ENCODE measurements around the gene SELENOF. TPM values are rescaled to one million over a fixed set of nuclear protein-coding genes. Genes with fewer than 3 reads are reported as not detected.
A peak's percentile ranks its signal among the peaks of the same experiment; 100 is the strongest.

The SELENOF gene
- total RNA-seq, 1 donor from 2014 or later, result 114 TPM

DNA sequence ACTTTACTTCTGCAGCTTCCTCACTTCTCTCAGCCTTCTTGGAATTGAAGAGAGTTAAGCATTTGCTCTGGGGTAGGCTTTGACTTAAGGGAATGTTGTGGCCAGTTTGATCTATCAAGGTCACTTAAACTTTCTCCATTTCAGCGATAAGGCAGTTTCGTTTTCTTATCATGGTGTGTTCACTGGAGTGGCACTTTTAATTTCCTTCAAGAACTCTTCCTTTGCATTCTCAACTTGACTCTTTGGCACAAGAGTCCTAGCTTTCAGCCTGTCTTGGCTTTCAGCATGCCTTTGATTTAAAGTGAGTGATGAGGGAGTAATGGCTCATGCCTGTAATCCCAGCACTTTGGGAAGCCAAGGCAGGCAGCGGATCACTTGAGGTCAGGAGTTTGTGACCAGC, 39.2 kb upstream of the SELENOF start:
- no peaks in the 10 kb centered on the region for H3K27me3 Mint-ChIP-seq
- H3K9me3 Mint-ChIP-seq (ENCODE audit: low read depth), result peaks cover 1% of the 10 kb centered on the region
- no peak overlapping the region for H3K27ac Mint-ChIP-seq
- TF ChIP-seq, protein P1, sequence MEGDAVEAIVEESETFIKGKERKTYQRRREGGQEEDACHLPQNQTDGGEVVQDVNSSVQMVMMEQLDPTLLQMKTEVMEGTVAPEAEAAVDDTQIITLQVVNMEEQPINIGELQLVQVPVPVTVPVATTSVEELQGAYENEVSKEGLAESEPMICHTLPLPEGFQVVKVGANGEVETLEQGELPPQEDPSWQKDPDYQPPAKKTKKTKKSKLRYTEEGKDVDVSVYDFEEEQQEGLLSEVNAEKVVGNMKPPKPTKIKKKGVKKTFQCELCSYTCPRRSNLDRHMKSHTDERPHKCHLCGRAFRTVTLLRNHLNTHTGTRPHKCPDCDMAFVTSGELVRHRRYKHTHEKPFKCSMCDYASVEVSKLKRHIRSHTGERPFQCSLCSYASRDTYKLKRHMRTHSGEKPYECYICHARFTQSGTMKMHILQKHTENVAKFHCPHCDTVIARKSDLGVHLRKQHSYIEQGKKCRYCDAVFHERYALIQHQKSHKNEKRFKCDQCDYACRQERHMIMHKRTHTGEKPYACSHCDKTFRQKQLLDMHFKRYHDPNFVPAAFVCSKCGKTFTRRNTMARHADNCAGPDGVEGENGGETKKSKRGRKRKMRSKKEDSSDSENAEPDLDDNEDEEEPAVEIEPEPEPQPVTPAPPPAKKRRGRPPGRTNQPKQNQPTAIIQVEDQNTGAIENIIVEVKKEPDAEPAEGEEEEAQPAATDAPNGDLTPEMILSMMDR (IDR thresholded peaks at IDR 0.05; ENCODE audit: unreplicated experiment), result no peak
- no peak for DNase-seq (ENCODE audit: low spot score, unreplicated experiment)
- peaks cover 3% of the 10 kb centered on the region for H3K36me3 Mint-ChIP-seq (ENCODE audit: insufficient read depth)
- peaks cover 3% of the 10 kb centered on the region for H3K4me1 Mint-ChIP-seq (ENCODE audit: low read depth)
- H3K4me3 Mint-ChIP-seq (ENCODE audit: low read depth), result no peak overlapping the region

DNA sequence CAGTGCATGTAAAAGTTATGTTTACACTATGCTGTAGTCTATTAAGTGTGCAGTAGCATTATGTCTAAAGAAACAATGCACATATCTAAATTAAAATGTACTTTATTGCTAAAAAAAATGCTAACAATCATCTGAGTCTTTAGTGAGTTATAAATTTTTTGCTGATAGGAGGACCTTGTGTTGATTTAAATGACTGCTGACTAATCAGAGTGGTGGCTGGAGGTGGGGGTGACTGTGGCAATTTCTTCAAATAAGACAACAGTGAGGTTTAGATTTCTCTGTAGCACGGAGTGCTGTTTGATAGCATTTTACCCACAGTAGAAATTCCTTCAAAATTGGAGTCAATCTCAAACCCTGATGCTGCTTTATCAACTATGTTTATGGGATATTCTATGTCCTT, 37.5 kb upstream of the SELENOF start:
- Mint-ChIP-seq H3K36me3 (ENCODE audit: insufficient read depth) (no peaks in the 10 kb centered on the region), H3K27me3 (no peaks in the 10 kb centered on the region), H3K4me1 (ENCODE audit: low read depth) (peaks cover 6% of the 10 kb centered on the region), H3K27ac (no peak overlapping the region), H3K4me3 (ENCODE audit: low read depth) (no peak overlapping the region), H3K9me3 (ENCODE audit: low read depth) (no peaks in the 10 kb centered on the region)
- TF ChIP-seq, protein P1 (IDR thresholded peaks at IDR 0.05; ENCODE audit: unreplicated experiment), result no peak
- no peak for DNase-seq (ENCODE audit: low spot score, unreplicated experiment)

DNA sequence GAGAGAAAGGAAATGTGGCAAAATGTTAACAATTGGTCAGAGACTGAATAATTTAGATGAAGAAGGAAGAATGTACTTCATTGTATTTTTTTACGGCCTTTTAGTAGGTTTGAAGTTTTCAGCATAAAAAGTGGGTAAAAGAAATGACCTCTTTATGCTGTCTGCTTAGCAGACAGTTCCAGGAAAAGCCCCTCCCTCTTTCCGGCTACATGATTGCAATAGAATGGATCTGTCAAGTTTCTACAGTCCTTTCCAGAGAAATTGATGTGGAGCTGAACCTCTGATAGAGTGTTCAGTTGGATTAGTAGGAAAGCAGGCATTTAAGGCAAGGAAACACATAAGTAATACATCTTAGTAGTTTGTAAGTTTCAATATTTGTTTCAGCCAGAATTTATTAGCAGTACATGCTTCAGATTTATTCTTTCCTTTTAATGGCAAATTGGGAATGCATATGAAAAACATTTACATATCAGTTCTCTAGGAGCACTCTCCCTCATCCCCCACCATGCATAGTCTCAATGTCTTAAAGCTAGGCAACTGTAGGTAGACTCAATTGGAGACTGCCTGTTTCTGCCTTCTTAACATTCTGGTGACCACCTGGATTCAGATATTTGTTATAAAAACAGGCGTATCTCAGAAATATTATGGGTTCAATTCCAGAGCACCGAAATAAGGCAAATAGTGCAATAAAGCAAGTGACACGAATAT, 36.9 kb upstream of the SELENOF start:
- no peak for DNase-seq (ENCODE audit: low spot score, unreplicated experiment)
- Mint-ChIP-seq H3K9me3 (ENCODE audit: low read depth) (no peaks in the 10 kb centered on the region), H3K27ac (no peak overlapping the region), H3K36me3 (ENCODE audit: insufficient read depth) (no peaks in the 10 kb centered on the region), H3K27me3 (no peaks in the 10 kb centered on the region), H3K4me1 (ENCODE audit: low read depth) (peaks cover 6% of the 10 kb centered on the region), H3K4me3 (ENCODE audit: low read depth) (no peak overlapping the region)
- TF ChIP-seq, protein P1 (IDR thresholded peaks at IDR 0.05; ENCODE audit: unreplicated experiment), result no peak

DNA sequence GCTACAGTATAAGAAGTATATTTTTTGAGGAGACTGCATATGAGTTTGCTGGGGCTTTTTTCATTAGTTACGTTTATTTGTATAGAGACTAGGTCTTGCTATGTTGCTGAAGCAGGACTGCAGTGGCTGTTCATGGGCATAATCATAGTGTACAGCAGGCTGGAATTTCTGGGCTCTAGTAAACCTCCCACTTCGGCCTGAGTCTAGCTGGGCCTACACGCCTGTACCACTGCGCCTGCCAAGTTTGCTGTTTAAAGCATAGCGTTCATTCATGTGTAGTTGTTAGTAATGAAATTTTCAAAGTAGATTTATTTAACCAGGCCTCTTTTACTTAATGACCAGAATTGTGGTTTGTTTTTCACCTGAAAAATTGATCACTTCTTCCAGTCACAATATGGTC, 34.3 kb upstream of the SELENOF start:
- peaks cover 6% of the 10 kb centered on the region for H3K4me1 Mint-ChIP-seq (ENCODE audit: low read depth)
- TF ChIP-seq, protein P1 (IDR thresholded peaks at IDR 0.05; ENCODE audit: unreplicated experiment), result no peak
- no peak for DNase-seq (ENCODE audit: low spot score, unreplicated experiment)
- H3K27me3 Mint-ChIP-seq, result no peaks in the 10 kb centered on the region
- no peaks in the 10 kb centered on the region for H3K9me3 Mint-ChIP-seq (ENCODE audit: low read depth)
- no peaks in the 10 kb centered on the region for H3K36me3 Mint-ChIP-seq (ENCODE audit: insufficient read depth)
- H3K27ac Mint-ChIP-seq, result peak overlapping the region; percentile 26
- H3K4me3 Mint-ChIP-seq (ENCODE audit: low read depth), result no peak overlapping the region

DNA sequence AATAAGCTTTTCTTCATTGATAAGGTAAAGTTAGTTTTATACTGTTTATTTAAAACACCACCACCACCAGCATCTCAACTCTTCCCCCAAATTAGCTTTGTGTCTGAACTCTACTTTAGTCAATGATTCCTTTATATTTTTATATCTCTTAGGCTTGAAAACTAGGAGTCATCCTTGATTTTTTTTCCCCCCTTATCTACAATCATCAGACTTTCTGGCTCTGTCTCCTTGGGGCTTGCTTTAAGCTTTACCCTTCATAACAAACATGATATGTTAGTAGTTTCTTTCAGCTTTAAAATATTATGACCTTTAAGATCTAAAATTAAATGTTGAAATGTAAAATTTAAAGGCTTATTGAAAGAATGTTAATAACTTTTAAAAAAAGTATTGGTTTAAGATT, 28.8 kb upstream of the SELENOF start:
- Mint-ChIP-seq H3K27me3 (no peaks in the 10 kb centered on the region), H3K36me3 (ENCODE audit: insufficient read depth) (no peaks in the 10 kb centered on the region), H3K27ac (no peak overlapping the region), H3K4me3 (ENCODE audit: low read depth) (no peak overlapping the region), H3K4me1 (ENCODE audit: low read depth) (peaks cover 17% of the 10 kb centered on the region), H3K9me3 (ENCODE audit: low read depth) (no peaks in the 10 kb centered on the region)
- DNase-seq (ENCODE audit: low spot score, unreplicated experiment), result no peak
- TF ChIP-seq, protein P1 (IDR thresholded peaks at IDR 0.05; ENCODE audit: unreplicated experiment), result no peak

All from progenitor cell of endocrine pancreas (in vitro differentiated cells).